HG03039 (cell line): ENCODE results near the gene STYK1.
"Not testable (repeated sequence)": the region's sequence is repeated elsewhere in the genome, so short reads cannot be mapped to it uniquely, and the experiment has no call there.

ENCODE experiments used
- ATAC-seq: cut with Tn5 transposase; IDR thresholded peaks from one replicate; pipeline ENCODE4 v1.9.1; 2021; ENCODE audit warnings: mild to moderate bottlenecking, moderate library complexity; ENCODE audit not compliant: unreplicated experiment

The STYK1 gene

GRCh38 chr12:10623131-10623530, 50.7 kb downstream of the STYK1 start:
- ATAC-seq, result no peak

DNA sequence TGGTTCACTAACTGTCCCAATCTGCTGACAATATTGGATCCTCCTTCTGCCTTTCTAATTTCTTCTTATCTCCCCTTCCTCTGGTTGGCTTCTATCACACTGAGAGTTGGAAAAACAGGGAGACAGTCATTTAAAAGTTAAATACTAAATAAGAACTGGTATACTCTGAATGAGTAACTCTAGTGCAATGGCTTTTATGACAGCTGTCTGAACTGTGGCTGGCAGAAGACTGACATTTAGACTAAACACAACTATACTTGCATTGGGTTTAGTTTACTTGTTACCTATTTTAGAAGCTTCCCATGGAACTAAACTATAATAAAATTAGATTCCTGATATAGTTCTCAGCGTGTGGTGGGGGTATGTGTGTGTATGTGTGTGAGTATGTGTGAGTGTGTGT, 52.6 kb downstream of the STYK1 start:
- ATAC-seq, result no peak

GRCh38 chr12:10620078-10620779, 53.6 kb downstream of the STYK1 start:
- no peak for ATAC-seq

- ATAC-seq, result no peak
These were observed 55.4 kb downstream of the STYK1 start for GRCh38 chr12:10618338-10618987.

GRCh38 chr12:10617863-10618262, 56.0 kb downstream of the STYK1 start:
- no peak for ATAC-seq

GRCh38 chr12:10615532-10615931, 58.3 kb downstream of the STYK1 start:
- ATAC-seq, result no peak

- ATAC-seq, result no peak
These were observed 59.8 kb downstream of the STYK1 start for GRCh38 chr12:10614056-10614370.

DNA sequence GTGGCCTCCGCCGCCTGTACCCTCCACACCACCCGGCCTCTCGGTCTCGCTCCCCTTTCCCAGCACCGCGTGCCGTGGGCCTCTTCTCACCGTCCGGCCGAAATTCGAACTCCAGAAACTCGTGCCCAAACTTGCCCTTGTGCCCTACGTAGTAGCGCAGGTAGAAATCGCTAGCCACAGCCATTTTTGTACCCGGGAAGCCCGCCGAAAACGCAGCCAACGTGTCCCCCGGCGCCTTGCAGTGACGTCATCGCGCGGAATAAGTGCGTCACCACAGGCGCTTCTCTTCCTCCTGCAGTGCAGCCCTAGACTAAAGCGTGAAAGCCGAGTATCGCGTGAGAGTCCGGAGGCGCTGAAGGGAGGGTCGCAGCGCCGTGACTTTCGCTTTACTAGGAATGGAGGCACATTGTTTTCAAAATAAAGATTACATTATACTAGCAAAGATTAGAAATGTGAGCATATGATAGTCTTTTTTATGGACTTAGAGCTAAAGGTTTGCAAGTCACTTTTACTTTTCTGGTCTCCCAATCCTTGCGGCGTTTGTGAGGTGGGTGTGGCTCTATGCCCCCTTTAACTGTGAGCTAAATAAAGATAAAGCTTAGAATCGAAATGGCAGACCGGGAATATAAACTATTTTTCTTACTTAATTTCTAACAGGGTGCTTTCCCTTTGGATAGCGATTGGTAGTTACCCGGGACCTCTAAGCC, 60.4 kb downstream of the STYK1 start, which contains the start of gene MAGOHB:
Gene MAGOHB (minus strand): TSS at position 261 of the 707 bp plus-strand sequence. CDS start 77 bp downstream, at position 184.
- ATAC-seq, result peak; percentile 96

DNA sequence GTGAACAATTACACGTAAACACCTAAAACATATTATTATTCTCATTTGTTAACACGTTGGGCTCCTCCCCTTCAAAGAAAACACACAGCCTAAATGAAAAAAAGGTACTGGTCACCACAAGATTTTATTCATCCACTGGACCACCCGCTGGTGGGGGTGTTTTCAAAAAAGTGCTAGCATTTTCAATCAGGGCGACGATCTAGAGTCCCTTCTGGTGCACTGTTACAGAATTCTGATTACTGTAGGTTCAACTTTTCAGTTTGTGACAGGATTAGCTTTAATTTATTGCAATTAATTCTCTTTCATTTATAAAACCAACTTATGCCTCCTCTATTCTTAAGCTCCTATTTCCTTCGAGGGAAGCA, 60.9 kb downstream of the STYK1 start:
- ATAC-seq, result peak; percentile 11

GRCh38 chr12:10612110-10612509, 61.7 kb downstream of the STYK1 start:
- ATAC-seq, result no peak

DNA sequence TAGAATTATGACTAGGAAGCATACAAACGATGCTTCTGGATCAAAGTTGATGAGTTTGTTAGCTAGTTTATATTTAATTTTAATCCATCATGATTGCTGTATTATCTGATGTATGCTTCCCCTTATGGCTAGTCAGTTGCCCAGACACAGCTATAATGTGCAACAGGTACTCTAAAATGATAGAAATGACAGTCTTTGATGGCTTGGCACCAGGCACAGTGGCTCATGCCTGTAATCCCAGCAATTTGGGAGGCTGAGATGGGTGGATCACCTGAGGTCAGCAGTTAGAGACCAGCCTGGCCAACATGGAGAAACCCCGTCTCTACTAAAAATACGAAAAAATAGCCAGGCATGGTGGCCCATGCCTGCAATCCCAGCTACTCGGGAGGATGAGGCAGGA, 62.6 kb downstream of the STYK1 start:
- not testable (repeated sequence) for ATAC-seq

GRCh38 chr12:10610188-10610587, 63.7 kb downstream of the STYK1 start:
- ATAC-seq, result no peak

- no peak for ATAC-seq
These were observed 65.9 kb downstream of the STYK1 start for GRCh38 chr12:10607885-10608458.

DNA sequence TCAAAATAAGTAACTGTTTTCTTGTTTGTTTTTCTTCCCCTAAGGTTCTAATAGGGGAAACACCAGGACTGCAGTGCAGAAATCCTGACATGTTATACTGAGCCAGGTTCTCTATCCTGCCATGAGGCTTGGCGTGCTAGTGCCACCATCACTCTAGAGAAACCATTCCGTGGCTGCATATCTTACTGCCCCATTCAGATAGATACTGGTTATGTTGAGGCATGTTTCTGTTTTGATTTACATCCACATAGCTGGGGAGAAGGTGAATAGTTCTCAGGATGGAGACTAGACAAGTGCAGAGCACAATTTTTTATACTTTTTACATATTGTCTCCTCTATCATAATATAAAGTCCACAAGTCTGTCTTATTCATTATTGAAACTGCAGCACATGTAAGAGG, 72.0 kb downstream of the STYK1 start:
- ATAC-seq, result no peak

GRCh38 chr12:10600988-10601387, 72.9 kb downstream of the STYK1 start:
- no peak for ATAC-seq

- no peak for ATAC-seq
These were observed 78.0 kb downstream of the STYK1 start for GRCh38 chr12:10595881-10596280.

- ATAC-seq, result no peak
These were observed 82.9 kb downstream of the STYK1 start for GRCh38 chr12:10590966-10591365.

GRCh38 chr12:10584415-10584814, 89.4 kb downstream of the STYK1 start:
- no peak for ATAC-seq

GRCh38 chr12:10582704-10583103, 91.1 kb downstream of the STYK1 start:
- no peak for ATAC-seq

GRCh38 chr12:10582133-10582532, 91.7 kb downstream of the STYK1 start:
- ATAC-seq, result not testable (repeated sequence)

- no peak for ATAC-seq
These were observed 99.5 kb downstream of the STYK1 start for GRCh38 chr12:10574307-10574706.

DNA sequence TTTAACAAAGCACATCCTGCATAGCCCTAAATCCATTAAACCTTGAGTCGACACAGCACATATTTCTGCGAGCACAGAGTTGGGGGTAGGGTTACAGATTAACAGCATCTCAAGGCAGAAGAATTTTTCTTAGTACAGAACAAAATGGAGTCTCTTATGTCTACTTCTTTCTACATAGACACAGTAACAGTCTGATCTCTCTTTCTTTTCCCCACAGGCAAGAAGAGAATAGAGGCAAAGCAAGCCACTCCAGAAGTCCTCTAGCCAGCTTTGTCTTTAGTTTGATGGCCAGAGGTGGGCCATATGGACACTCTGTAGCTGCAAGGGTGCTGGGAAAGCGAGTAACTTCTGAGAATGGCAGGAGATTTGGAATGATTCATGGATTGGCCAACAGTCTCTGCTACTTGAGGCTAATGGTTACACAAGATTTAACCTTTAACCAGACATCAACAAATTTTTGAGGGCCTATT, 101.8 kb downstream of the STYK1 start:
- ATAC-seq, result not testable (repeated sequence)
